ENCODE measurements around the gene BPI.

- TF ChIP-seq CTCF (IDR thresholded peaks at IDR 0.05): no peak
- no peak for TF ChIP-seq ZFX (IDR thresholded peaks at IDR 0.05; ENCODE audit: borderline replicate concordance)
Observed at GRCh38 chr20:38344107-38344701, 40.2 kb downstream of the BPI start.

All from 22Rv1 (cell line).